Gastroesophageal sphincter (tissue), 3 donors: Measurements from ENCODE around the gene AKIP1.

Experiments
- EP300 ChIP-seq: sonication (generic); formaldehyde crosslinking; IDR thresholded peaks from one replicate; pipeline ENCODE4 v1.6.1; 2017; ENCODE audit warnings: antibody characterized with exemption, mild to moderate bottlenecking
- POLR2A ChIP-seq, 2 donors: fragments of 450-650 bp; IDR thresholded peaks; one replicate each; pipeline ENCODE4 v1.6.1; 2017; ENCODE audit warnings: antibody characterized with exemption in 2 of 2, mild to moderate bottlenecking in 2 of 2, moderate library complexity in 1 of 2
- POLR2AphosphoS5 ChIP-seq: sonication (generic); formaldehyde crosslinking; IDR thresholded peaks from one replicate; pipeline ENCODE4 v1.6.1; 2017; ENCODE audit warnings: antibody characterized with exemption
- TF ChIP-seq, protein P1 (sequence below), 4 experiments: fragments of 200-600 bp in 2 of 4; fragments of 450-650 bp in 2 of 4; sonication (generic) in 1 of 4; IDR thresholded peaks; one replicate each; pipeline ENCODE4 v1.5.1; 2017 to 2019; ENCODE audit warnings: antibody characterized with exemption in 4 of 4, mild to moderate bottlenecking in 2 of 4, moderate library complexity in 2 of 4

DNA sequence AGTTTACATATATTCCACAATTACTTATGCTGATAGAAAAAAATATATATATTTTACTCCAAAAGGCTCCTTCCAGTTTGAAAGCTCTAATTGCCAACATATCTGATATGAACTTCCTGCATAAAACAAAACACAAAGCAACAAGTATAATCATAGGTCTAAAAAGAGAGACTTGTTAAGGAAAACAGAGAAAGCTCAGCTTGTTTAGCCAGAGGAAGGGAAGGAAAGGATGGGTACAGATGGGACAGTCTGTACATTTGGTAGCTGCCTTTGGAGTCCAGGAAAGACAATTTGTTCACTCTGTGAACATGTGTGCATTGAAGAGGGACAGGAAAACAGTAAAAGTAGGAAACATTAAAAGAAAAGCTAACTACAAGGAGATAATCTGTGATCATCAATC is 45.7 kb upstream of the AKIP1 start:
- TF ChIP-seq, protein P1, sequence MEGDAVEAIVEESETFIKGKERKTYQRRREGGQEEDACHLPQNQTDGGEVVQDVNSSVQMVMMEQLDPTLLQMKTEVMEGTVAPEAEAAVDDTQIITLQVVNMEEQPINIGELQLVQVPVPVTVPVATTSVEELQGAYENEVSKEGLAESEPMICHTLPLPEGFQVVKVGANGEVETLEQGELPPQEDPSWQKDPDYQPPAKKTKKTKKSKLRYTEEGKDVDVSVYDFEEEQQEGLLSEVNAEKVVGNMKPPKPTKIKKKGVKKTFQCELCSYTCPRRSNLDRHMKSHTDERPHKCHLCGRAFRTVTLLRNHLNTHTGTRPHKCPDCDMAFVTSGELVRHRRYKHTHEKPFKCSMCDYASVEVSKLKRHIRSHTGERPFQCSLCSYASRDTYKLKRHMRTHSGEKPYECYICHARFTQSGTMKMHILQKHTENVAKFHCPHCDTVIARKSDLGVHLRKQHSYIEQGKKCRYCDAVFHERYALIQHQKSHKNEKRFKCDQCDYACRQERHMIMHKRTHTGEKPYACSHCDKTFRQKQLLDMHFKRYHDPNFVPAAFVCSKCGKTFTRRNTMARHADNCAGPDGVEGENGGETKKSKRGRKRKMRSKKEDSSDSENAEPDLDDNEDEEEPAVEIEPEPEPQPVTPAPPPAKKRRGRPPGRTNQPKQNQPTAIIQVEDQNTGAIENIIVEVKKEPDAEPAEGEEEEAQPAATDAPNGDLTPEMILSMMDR (IDR thresholded peaks at IDR 0.05): no peak
- no peak for TF ChIP-seq POLR2AphosphoS5
- no peak for TF ChIP-seq POLR2A (IDR thresholded peaks at IDR 0.05)
- no peak for TF ChIP-seq EP300
